Measurements from ENCODE around the gene ENG. TPM values are rescaled to one million over a fixed set of nuclear protein-coding genes. Genes with fewer than 3 reads are reported as not detected.

ENG gene
- polyA plus RNA-seq, 3 donors = 15.7 to 26.0 (median 17.9) TPM

- peak within 1 kb of the TSS; percentile 52 for H2AFZ ChIP-seq (ENCODE audit: insufficient read depth, low read depth, low read length, poor library complexity, severe bottlenecking)
- peak within 1 kb of the TSS; percentile 87 to 98 (median 96) for H3K4me3 ChIP-seq (replicated peaks in 1 of 3; ENCODE audit: low read depth in 2 of 3, low read length in 3 of 3)
- H3K4me3 Mint-ChIP-seq = peak within 1 kb of the TSS; percentile 93 to 96
- peaks cover 0 to 5% (median 0%) of the 10 kb centered on the region in 7 donors for H3K9me3 Mint-ChIP-seq
- H3K79me2 ChIP-seq (ENCODE audit: insufficient read depth, low read length) = peaks cover 70% of the 10 kb centered on the region
- peak within 1 kb of the TSS; percentile 97 for H3K4me2 ChIP-seq (replicated peaks; ENCODE audit: extremely low read depth, low read length, poor library complexity, severe bottlenecking)
- H3K4me1 ChIP-seq (ENCODE audit: control insufficient read depth in 1 of 2, insufficient read depth in 2 of 2, low read length in 2 of 2) = peaks cover 50 to 55% of the 10 kb centered on the region in 2 donors
- H3K27me3 Mint-ChIP-seq (ENCODE audit: low read depth in 3 of 3) = peaks cover 0 to 7% (median 0%) of the 10 kb centered on the region in 3 donors
- peaks cover 37 to 53% of the 10 kb centered on the region in 2 donors for H3K36me3 Mint-ChIP-seq
- peak within 1 kb of the TSS; percentile 94 to 99 (median 98) for H3K27ac Mint-ChIP-seq
- no peaks in the 10 kb centered on the region for H3K9me3 ChIP-seq (replicated peaks in 1 of 2; ENCODE audit: control insufficient read depth in 1 of 2, insufficient read depth in 1 of 2, low read length in 2 of 2)
- peaks cover 40 to 42% of the 10 kb centered on the region in 2 donors for H3K36me3 ChIP-seq (replicated peaks in 1 of 2; ENCODE audit: control insufficient read depth in 1 of 2, insufficient read depth in 2 of 2, low read length in 2 of 2)
- peak; percentile 77 to 90 (median 82) for DNase-seq
- WGBS (ENCODE audit: insufficient coverage) = under 1% methylated on average over 66 of the region's 75 CpGs
- no peaks in the 10 kb centered on the region for H3K27me3 ChIP-seq (ENCODE audit: control insufficient read depth in 2 of 2, insufficient read depth in 2 of 2, low read length in 2 of 2)
- no peak for TF ChIP-seq CTCF (IDR thresholded peaks at IDR 0.05)
- H3K27ac ChIP-seq (ENCODE audit: low read depth in 1 of 2, low read length in 2 of 2) = peak within 1 kb of the TSS; percentile 96 to 97
- peaks cover 52% of the 10 kb centered on the region for H4K20me1 ChIP-seq (ENCODE audit: insufficient read depth, low read length)
- intact Hi-C loops (cut with micrococcal nuclease) = loop anchor here (1.0 to 5.0 kb wide), 6 partner anchors 10 to 269 kb away; partner anchors contain the start of genes ST6GALNAC4 (in 1 of the 2) and TOR2A (in 1 of the 2)
- H3K4me1 Mint-ChIP-seq = peaks cover 53% of the 10 kb centered on the region
- peak within 1 kb of the TSS; percentile 94 for H3K9ac ChIP-seq (ENCODE audit: insufficient read depth, low read length, poor library complexity, severe bottlenecking)
Observed at GRCh38 chr9:127785933-127786772, 68.3 kb downstream of the ENG start, which contains the start of gene CDK9. Gene CDK9, plus strand, starts transcription at chr9:127786034. Its CDS starts 115 bp downstream, at chr9:127786149.

Data from CD14-positive monocyte (primary cell).